ENCODE measurements around the gene BACH2.

GRCh38 chr6:90314514-90314913, 17.9 kb upstream of the BACH2 start:
- TF ChIP-seq MXI1 (IDR thresholded peaks at IDR 0.05; ENCODE audit: low read depth, low read length), result no peak
- TF ChIP-seq BMI1 (IDR thresholded peaks at IDR 0.05; ENCODE audit: borderline replicate concordance), result no peak
- TF ChIP-seq SKIL (IDR thresholded peaks at IDR 0.05; ENCODE audit: low read depth, poor library complexity, severe bottlenecking), result no peak
- no peak for TF ChIP-seq SIN3A (IDR thresholded peaks at IDR 0.05; ENCODE audit: low read depth, low read length)
- no peak for TF ChIP-seq CTCF (IDR thresholded peaks at IDR 0.05 in 2 of 3, conservative IDR thresholded peaks at IDR 0.05 in 1 of 3; ENCODE audit: control insufficient read depth in 2 of 3, extremely low read depth in 1 of 3, insufficient read depth in 1 of 3, low read depth in 3 of 3, low read length in 3 of 3)
